Retinal pigment epithelial cell (primary cell): Measurements from ENCODE around the gene STK38L.

Experiments
- DNase-seq: peaks from one replicate; pipeline ENCODE4 v3.0.0-alpha.2; 2010; ENCODE audit warnings: low read depth
- H3K4me3 ChIP-seq: 2 replicates; pipeline ENCODE4 v1.5.1; 2011; ENCODE audit warnings: mild to moderate bottlenecking, low read length, control low read depth, moderate library complexity
- TF ChIP-seq, protein P1 (sequence below): conservative IDR thresholded peaks from 2 replicates; pipeline ENCODE4 v1.5.1; 2011; ENCODE audit warnings: low read depth, low read length, control low read depth, inconsistent platforms

Gene STK38L

DNA sequence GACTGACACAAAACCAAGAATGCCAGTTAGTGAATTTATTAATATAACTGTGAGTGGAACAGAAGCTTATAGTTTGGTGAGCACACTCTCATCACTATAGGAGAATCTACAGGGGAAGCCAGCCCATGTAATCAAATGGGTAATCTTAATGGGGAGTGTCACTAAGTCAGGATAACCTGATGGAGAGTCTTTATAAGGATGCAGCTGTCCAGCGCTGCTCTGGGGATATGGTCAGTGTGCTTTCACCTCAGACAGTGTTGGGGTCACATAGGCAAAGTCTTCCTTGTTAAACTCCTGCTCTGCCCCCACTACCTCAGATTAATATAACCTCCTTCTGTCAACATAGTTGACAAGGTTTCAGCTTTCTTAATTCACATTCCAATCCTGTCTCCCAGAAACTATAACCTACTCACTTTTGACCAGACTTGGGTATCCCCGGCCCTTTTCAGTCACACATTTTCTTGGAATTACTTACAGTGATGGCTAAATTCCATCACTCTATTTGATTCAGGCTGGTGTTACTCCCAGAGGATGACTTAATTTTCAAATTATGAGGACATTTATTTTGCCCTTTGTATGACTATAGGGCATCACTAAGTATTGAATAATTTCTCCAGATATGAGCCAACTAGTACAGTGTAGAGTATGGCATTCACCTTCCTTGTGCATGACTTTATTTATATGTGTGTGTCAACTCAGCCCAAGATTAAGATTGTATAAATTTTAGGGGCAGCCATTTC, 13.2 kb downstream of the STK38L start:
- TF ChIP-seq, protein P1, sequence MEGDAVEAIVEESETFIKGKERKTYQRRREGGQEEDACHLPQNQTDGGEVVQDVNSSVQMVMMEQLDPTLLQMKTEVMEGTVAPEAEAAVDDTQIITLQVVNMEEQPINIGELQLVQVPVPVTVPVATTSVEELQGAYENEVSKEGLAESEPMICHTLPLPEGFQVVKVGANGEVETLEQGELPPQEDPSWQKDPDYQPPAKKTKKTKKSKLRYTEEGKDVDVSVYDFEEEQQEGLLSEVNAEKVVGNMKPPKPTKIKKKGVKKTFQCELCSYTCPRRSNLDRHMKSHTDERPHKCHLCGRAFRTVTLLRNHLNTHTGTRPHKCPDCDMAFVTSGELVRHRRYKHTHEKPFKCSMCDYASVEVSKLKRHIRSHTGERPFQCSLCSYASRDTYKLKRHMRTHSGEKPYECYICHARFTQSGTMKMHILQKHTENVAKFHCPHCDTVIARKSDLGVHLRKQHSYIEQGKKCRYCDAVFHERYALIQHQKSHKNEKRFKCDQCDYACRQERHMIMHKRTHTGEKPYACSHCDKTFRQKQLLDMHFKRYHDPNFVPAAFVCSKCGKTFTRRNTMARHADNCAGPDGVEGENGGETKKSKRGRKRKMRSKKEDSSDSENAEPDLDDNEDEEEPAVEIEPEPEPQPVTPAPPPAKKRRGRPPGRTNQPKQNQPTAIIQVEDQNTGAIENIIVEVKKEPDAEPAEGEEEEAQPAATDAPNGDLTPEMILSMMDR = no peak
- no peak for DNase-seq
- H3K4me3 ChIP-seq = no peak overlapping the region

- TF ChIP-seq, protein P1 = no peak
- no peak for DNase-seq
- H3K4me3 ChIP-seq = no peak overlapping the region
Observed at GRCh38 chr12:27260746-27261145, 16.7 kb downstream of the STK38L start.

DNA sequence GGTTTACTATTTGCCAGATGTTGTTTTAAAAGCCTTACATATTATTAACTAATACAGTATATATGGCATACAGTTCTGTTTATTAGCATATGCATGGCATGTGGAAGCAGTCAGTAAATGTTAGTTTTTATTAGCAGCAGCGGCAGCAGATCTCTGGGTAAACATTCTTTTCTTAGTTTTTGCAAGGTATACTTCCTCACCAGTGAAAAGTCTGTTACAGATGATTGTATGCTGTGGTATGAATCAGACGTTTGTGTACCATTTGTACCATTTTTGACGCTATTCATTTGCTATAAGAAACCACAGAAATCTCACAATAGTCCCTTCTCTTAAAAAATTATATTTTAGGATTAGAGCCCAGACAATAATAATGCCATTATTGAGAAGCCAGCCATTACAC, 17.8 kb downstream of the STK38L start:
- DNase-seq = no peak
- TF ChIP-seq, protein P1 = no peak
- no peak overlapping the region for H3K4me3 ChIP-seq

GRCh38 chr12:27270148-27270547, 26.1 kb downstream of the STK38L start:
- H3K4me3 ChIP-seq = no peak overlapping the region
- DNase-seq = no peak
- TF ChIP-seq, protein P1 = no peak

DNA sequence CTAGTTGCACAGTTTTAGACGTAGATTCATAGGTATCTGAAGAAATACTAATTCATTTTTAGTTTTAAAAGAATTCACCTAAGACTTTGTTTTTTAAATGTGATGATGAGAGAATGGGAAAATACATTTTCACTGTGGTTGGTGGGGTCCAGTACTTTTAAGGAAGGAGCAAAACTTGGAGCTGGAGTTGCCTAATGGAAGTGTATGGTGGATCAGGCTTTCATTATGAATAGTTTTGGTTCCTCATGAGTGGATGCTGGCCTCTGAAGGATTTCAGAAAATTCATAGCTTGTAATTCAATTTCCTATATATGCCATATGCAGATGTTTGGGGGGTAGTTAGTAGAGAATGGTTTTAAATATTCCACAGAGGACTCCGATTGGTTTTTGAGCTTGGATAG, 27.1 kb downstream of the STK38L start:
- TF ChIP-seq, protein P1 = no peak
- no peak for DNase-seq
- H3K4me3 ChIP-seq = no peak overlapping the region

DNA sequence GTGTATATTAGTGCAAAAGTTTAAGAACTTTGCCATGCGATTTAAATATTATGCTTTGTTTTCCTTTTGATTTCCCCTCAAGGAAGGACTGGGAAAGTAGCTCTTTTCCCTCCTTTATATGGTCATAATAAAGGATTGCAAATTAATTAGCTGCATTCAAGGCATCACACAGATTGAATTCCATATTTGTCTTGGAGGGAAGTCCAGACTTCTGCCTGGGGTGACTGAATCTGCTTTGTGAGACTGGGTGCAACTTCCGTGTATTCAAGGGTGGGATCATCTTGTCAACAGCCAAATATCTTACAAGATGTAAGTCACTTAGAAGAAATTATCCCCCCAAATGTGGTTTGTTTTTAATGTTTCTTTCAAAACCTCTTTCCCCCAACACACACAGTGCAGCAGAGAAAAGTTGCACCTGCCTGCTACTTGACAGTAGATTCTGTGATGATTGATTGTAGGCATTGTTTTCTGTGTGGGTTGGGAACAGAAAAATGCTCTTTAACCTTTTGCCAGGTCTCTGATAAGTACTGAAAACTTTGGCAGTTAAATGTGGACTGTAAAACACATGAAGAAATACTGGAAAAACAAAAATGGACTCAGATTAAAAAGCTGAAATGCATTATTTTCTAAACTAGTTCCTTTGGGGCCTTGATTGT, 28.4 kb downstream of the STK38L start:
- DNase-seq = no peak
- TF ChIP-seq, protein P1 = no peak
- no peak overlapping the region for H3K4me3 ChIP-seq

DNA sequence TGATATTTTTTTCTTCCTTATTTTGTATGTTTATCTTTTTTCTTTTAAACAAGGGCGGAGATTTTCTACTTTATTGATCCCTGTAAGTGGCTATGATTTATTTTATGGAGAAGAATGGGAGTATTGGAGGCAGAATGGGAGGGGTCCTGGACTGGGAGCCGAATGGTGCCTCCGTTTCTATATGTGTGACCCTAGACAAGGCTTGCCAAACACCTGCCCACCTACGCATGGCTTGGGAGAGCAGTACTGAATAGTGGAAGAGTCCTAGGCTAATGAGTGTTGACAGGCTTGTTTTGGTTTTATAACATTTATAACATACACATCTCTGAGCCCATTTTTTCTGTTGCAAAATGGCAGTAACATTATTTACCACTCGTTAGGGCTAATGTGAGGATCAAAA, 29.0 kb downstream of the STK38L start:
- TF ChIP-seq, protein P1 = no peak
- no peak overlapping the region for H3K4me3 ChIP-seq
- DNase-seq = no peak
